Endothelial cell of umbilical vein (primary cell): ENCODE measurements around the gene GSTK1.

Experiments used
- CTCF ChIP-seq, 2 donors: IDR thresholded peaks; 1 replicate in 1 of 2; 2 replicates in 1 of 2; pipeline ENCODE4 v1.5.1; 2011; ENCODE audit warnings: low read length in 2 of 2, mild to moderate bottlenecking in 2 of 2, moderate library complexity in 2 of 2, control low read depth in 1 of 2, inconsistent platforms in 1 of 2, low read depth in 1 of 2; ENCODE audit not compliant: insufficient read depth in 1 of 2; ENCODE audit errors: extremely low read depth in 1 of 2
- GATA2 ChIP-seq: IDR thresholded peaks from 2 replicates; pipeline ENCODE4 v1.7.0; 2011; ENCODE audit warnings: low read depth, mild to moderate bottlenecking, moderate library complexity, mixed read lengths, low read length; ENCODE audit not compliant: insufficient read length, insufficient read depth
- POLR2A ChIP-seq: IDR thresholded peaks from 2 replicates; pipeline ENCODE4 v1.6.1; 2012; ENCODE audit warnings: low read depth, mild to moderate bottlenecking, control low read depth, low read length
- TF ChIP-seq, protein P1 (sequence below): IDR thresholded peaks from 2 replicates; pipeline ENCODE4 v1.6.1; 2011; ENCODE audit not compliant: insufficient read depth, insufficient read length

GRCh38 chr7:143299840-143300239, 36.6 kb downstream of the GSTK1 start:
- TF ChIP-seq, protein P1, sequence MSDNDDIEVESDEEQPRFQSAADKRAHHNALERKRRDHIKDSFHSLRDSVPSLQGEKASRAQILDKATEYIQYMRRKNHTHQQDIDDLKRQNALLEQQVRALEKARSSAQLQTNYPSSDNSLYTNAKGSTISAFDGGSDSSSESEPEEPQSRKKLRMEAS = no peak
- peak; percentile 54 to 69 for TF ChIP-seq CTCF (IDR thresholded peaks at IDR 0.05; ENCODE audit: extremely low read depth in 1 of 2, insufficient read depth in 1 of 2, low read depth in 1 of 2, low read length in 2 of 2)
- TF ChIP-seq POLR2A = no peak
- no peak for TF ChIP-seq GATA2
